ENCODE results near the gene TJP1.

The TJP1 gene

DNA sequence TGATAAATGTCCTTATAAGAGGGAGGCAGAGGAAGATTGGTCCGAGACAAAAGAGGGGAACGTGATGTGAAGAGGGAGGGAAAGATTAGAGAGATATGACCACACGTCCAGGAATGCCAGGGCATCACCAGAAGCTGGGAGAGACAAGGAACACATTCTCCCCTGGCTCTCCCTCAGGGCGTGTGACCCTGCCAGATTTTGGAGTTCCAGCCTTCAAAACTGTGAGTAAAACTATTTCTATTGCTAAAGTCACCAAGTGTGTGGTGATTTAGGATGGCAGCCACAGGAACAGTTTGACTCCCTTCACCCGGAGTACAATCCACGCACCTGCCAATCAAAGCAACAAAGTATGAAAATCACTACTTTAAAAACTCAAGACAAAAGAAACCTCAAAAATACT is 32.1 kb upstream of the TJP1 start:
- in situ Hi-C loops (cut with HindIII; ENCODE audit: low sequenced_read_pairs): no loop called here
- no peak for DNase-seq (ENCODE audit: low read depth, low spot score)
- TF ChIP-seq, protein P1, sequence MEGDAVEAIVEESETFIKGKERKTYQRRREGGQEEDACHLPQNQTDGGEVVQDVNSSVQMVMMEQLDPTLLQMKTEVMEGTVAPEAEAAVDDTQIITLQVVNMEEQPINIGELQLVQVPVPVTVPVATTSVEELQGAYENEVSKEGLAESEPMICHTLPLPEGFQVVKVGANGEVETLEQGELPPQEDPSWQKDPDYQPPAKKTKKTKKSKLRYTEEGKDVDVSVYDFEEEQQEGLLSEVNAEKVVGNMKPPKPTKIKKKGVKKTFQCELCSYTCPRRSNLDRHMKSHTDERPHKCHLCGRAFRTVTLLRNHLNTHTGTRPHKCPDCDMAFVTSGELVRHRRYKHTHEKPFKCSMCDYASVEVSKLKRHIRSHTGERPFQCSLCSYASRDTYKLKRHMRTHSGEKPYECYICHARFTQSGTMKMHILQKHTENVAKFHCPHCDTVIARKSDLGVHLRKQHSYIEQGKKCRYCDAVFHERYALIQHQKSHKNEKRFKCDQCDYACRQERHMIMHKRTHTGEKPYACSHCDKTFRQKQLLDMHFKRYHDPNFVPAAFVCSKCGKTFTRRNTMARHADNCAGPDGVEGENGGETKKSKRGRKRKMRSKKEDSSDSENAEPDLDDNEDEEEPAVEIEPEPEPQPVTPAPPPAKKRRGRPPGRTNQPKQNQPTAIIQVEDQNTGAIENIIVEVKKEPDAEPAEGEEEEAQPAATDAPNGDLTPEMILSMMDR (IDR thresholded peaks at IDR 0.05; ENCODE audit: low read depth, low read length): no peak
- H3K4me3 ChIP-seq (ENCODE audit: low read depth, low read length): no peak overlapping the region

DNA sequence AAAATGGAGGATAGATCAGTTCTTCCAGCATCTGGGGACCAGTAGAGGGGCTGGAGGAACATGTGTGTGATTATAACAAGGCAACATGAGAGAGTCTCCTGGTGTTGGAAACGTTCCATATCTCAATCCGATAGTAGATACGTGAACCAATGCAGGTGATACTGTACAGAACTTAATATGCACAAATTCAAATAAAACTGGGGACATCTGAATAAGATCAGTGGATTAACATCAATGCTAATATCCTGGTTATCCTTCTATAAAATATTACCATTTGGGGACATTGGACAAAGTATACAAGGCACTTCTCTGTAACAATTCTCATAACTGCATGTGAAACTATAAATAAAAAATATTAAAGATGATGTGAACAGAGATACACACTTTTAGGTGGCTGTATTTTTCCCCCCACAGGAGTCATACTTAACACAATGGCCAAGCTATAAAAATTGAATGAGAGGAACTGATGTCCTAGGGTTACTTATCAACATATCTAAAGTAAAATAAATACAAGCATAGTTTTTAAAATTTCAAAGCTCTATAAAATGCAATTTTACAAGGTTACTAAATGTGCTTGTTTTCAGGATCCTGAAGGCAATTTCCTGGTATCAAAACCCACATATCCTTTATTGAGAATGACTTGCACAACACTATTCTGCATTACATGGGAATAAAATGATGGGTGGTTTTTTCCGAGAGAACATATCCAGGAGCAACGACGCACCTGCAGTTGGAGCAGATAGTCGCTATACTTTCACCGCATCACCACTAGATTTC is 31.1 kb upstream of the TJP1 start:
- H3K4me3 ChIP-seq (ENCODE audit: low read depth, low read length): no peak overlapping the region
- in situ Hi-C loops (cut with HindIII; ENCODE audit: low sequenced_read_pairs): no loop called here
- no peak for DNase-seq (ENCODE audit: low read depth, low spot score)
- TF ChIP-seq, protein P1 (IDR thresholded peaks at IDR 0.05; ENCODE audit: low read depth, low read length): no peak

DNA sequence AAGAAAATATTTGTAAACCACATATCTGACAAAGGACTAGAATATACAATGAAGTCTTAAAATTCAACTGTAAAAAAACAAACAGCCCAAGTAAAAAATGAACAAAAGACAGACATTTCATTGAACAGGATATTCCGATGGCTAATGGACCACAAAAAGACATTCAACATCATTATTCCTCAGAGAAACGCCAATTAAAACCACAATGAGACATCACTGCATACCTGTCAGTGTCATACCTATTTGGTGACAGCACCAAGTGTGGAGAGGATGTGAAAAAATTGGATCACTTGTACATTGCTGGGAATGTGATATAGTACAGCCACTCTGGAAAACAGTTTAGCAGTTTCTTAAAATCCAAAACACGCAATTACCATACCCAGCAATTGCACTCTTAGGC is 29.9 kb upstream of the TJP1 start:
- no peak for DNase-seq (ENCODE audit: low read depth, low spot score)
- TF ChIP-seq, protein P1 (IDR thresholded peaks at IDR 0.05; ENCODE audit: low read depth, low read length): no peak
- in situ Hi-C loops (cut with HindIII; ENCODE audit: low sequenced_read_pairs): no loop called here

DNA sequence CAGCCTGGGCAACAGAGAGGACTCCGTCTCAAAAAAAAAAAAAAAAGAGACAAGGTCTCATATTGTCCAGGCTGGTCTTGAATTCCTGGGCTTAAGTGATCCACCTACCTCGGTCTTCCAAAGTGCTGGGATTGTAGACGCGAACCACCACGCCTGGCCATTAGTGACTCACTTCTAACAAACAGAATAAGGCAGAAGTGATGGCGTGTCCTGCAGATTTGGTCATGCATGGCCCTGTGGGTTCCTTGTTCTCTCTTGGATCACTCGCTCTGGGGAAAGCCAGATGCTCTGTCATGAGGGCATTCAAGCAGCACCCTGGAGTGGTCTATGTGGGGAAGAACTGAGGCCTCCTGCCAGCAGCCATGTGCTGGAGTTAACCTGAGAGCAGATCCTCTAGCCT is 27.4 kb upstream of the TJP1 start:
- TF ChIP-seq, protein P1 (IDR thresholded peaks at IDR 0.05; ENCODE audit: low read depth, low read length): no peak
- no peak overlapping the region for H3K4me3 ChIP-seq (ENCODE audit: low read depth, low read length)
- no peak for DNase-seq (ENCODE audit: low read depth, low spot score)
- in situ Hi-C loops (cut with HindIII; ENCODE audit: low sequenced_read_pairs): no loop called here

More for the DNA sequence above, 29.9 kb upstream of the TJP1 start:
- no peak overlapping the region for H3K4me3 ChIP-seq (ENCODE audit: low read depth, low read length)

DNA sequence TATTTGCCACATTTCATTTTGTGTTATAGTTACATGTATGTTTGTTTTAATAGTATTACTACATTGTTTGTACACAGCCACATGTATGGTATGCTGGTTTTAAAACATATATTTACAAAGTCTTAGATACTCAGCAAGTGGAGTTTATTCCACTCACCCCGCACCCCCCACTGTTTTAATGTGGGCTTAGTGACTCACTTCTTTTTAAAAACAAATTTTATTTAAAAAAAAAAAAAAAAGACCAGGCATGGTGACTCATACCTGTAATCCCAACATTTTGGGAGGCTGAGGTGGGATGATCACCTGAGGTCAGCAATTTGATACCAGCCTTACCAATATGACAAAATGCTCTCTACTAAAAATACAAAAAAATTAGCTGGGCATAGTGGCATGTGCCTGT is 26.9 kb upstream of the TJP1 start:
- H3K4me3 ChIP-seq (ENCODE audit: low read depth, low read length): no peak overlapping the region
- in situ Hi-C loops (cut with HindIII; ENCODE audit: low sequenced_read_pairs): no loop called here
- peak; percentile 73 for DNase-seq (ENCODE audit: low read depth, low spot score)
- TF ChIP-seq, protein P1 (IDR thresholded peaks at IDR 0.05; ENCODE audit: low read depth, low read length): no peak

DNA sequence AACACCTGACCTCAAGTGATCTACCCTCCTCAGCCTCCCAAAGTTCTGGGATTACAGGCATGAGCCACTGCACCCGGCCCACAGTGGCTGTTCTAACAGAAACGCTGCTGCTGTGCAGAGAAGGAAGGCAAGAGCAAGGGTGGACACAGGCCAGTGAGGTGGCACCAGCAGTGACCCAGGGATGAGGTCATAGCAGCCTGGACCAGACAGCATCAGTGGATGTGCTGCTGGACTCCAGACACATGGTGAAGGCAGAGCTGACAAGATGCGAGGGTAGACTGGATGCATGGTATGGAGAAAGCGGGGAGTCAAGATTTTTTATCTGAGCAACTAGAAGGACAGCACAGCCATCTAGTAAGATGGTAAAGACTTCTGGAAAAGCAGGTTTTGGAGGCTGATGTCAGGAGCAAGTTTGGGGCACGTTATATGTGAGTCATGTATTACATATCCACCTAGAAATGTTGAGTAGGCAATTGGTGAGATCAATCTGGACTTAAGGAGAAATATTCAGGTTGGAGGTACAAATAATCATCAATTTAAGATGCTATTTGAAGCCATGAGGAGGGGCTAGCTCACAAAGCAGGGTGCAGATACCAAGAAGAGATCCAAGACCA is 22.1 kb upstream of the TJP1 start:
- TF ChIP-seq, protein P1 (IDR thresholded peaks at IDR 0.05; ENCODE audit: low read depth, low read length): no peak
- no peak overlapping the region for H3K4me3 ChIP-seq (ENCODE audit: low read depth, low read length)
- DNase-seq (ENCODE audit: low read depth, low spot score): peak; percentile 39
- in situ Hi-C loops (cut with HindIII; ENCODE audit: low sequenced_read_pairs): no loop called here

All from astrocyte of the spinal cord (primary cell).